ENCODE measurements around the gene RUNX1. TPM values are rescaled to one million over a fixed set of nuclear protein-coding genes. Genes with fewer than 3 reads are reported as not detected.
A peak's percentile ranks its signal among the peaks of the same experiment; 100 is the strongest.

The RUNX1 gene
- total RNA-seq, 1 donor from 2014 or later = 7.8 TPM

DNA sequence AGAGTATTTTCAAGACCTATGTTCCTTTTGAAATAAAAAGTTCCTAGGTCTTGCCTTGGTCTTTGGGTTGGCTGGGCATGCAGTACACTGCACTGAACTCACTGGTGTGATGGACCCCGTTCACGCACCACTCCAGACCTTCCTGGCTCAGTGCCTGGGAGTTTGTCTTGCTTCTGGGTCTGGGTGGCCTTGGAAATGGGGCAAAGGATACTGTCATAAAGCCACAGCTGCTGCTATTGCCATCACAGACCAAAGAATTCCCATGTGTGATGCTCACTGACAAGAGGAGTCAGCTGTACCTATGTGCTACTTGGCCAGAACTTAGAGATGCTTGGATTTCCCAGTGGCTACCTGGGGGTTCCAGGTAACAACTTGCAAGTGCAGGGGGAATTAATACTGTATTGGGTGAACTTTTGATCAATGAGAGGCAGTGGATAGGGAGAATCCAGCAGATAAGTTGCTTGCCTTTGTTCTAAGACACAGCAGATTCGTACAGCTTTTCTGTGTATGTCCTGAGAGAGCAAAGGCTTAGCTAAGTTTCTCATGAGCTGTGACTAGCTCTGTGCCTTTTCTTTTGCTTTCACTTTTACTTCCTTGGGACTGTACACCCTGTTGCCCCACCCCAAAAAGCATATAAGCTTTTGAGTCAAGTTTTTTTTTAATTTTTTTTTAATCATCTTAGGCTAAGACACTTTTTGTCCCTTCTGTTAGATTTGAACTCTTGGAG is 115.3 kb downstream of the RUNX1 start:
- Histone ChIP-seq H3K9ac (ENCODE audit: low read depth in 1 of 3, low read length in 3 of 3) (no peak overlapping the region), H3K4me3 (ENCODE audit: low read length in 3 of 3) (peak overlapping the region in 1 of 3 donors; percentile 28), H3K27me3 (ENCODE audit: control insufficient read depth in 3 of 3, insufficient read depth in 3 of 3, low read length in 3 of 3) (no peaks in the 10 kb centered on the region), H3K4me1 (ENCODE audit: control insufficient read depth in 3 of 3, insufficient read depth in 3 of 3, low read length in 3 of 3) (peaks cover 0 to 2% (median 0%) of the 10 kb centered on the region in 3 donors), H3K36me3 (ENCODE audit: control insufficient read depth in 3 of 3, insufficient read depth in 3 of 3, low read length in 3 of 3) (no peaks in the 10 kb centered on the region), H3K9me3 (ENCODE audit: control insufficient read depth in 3 of 3, low read length in 3 of 3) (no peaks in the 10 kb centered on the region), H3K27ac (ENCODE audit: low read depth, low read length) (no peak overlapping the region)

DNA sequence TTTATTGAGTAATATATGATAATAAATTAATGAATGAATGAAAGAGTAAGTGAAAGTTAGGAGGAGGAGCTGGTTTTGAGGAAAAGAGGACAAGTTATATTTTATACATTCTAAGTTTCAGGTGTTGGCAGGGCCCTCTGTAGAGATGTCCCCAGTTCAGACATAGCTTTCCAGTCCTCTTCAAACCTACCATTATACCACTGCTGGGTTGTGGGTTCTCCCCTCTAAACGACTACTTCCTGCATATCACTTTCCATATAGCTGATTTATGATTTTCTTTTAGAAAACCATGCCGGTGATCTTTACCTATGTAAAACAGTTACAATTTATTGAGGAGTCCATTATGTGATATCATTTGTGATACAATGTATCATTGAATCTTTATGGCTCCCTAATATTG is 116.9 kb downstream of the RUNX1 start:
- Histone ChIP-seq H3K27me3 (ENCODE audit: control insufficient read depth in 3 of 3, insufficient read depth in 3 of 3, low read length in 3 of 3) (no peaks in the 10 kb centered on the region), H3K9me3 (ENCODE audit: control insufficient read depth in 3 of 3, low read length in 3 of 3) (no peaks in the 10 kb centered on the region), H3K9ac (ENCODE audit: low read depth in 1 of 3, low read length in 3 of 3) (no peak overlapping the region), H3K27ac (ENCODE audit: low read depth, low read length) (no peak overlapping the region), H3K36me3 (ENCODE audit: control insufficient read depth in 3 of 3, insufficient read depth in 3 of 3, low read length in 3 of 3) (no peaks in the 10 kb centered on the region), H3K4me1 (ENCODE audit: control insufficient read depth in 3 of 3, insufficient read depth in 3 of 3, low read length in 3 of 3) (peaks cover 0 to 4% (median 2%) of the 10 kb centered on the region in 3 donors), H3K4me3 (ENCODE audit: low read length in 3 of 3) (no peak overlapping the region)

DNA sequence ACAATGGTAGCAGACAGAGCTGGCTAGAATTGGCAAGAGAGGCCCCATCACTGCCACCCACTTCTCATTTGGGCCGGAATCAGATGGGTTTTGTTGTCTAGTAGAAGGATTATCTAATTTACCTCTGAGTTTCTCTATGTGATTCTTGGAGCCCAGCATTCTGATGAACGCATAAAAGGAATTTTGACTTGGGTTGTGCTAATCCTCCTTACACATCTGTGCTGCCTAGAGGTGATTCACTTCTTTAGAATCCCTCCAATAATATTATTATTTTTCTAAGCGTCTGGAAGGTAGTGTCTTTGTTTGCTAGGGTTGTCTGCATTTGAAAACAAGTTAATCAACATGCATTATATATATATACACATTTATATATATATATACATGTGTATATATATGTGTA is 118.1 kb downstream of the RUNX1 start:
- no peaks in the 10 kb centered on the region for H3K9me3 ChIP-seq (ENCODE audit: control insufficient read depth in 3 of 3, low read length in 3 of 3)
- no peak overlapping the region for H3K9ac ChIP-seq (ENCODE audit: low read depth in 1 of 3, low read length in 3 of 3)
- no peak overlapping the region for H3K4me3 ChIP-seq (ENCODE audit: low read length in 3 of 3)
- no peak overlapping the region for H3K27ac ChIP-seq (ENCODE audit: low read depth, low read length)
- H3K4me1 ChIP-seq (ENCODE audit: control insufficient read depth in 3 of 3, insufficient read depth in 3 of 3, low read length in 3 of 3) = peaks cover 0 to 7% (median 6%) of the 10 kb centered on the region in 3 donors
- H3K36me3 ChIP-seq (ENCODE audit: control insufficient read depth in 3 of 3, insufficient read depth in 3 of 3, low read length in 3 of 3) = no peaks in the 10 kb centered on the region
- no peaks in the 10 kb centered on the region for H3K27me3 ChIP-seq (ENCODE audit: control insufficient read depth in 3 of 3, insufficient read depth in 3 of 3, low read length in 3 of 3)

DNA sequence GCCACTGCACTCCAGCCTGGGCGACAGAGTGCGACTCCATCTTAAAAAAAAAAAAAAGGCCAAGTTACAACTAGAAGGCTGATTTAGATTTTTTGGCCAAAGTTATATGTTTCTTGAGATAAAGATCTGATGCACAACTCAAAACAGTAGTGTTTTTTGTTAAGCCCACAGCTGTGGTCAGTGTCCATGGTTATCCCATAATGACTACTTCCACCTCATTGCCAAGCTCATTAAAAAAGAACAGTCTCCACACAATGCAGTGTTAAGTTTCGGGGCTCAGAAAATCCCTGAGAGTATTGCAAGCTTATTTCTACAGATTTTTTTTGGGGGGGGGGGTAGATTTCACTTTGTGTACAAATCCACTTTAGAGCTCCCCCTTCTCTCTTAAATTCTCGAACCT is 120.5 kb downstream of the RUNX1 start:
- H3K4me1 ChIP-seq (ENCODE audit: control insufficient read depth in 3 of 3, insufficient read depth in 3 of 3, low read length in 3 of 3) = peaks cover 0 to 6% (median 5%) of the 10 kb centered on the region in 3 donors
- no peaks in the 10 kb centered on the region for H3K27me3 ChIP-seq (ENCODE audit: control insufficient read depth in 3 of 3, insufficient read depth in 3 of 3, low read length in 3 of 3)
- H3K9me3 ChIP-seq (ENCODE audit: control insufficient read depth in 3 of 3, low read length in 3 of 3) = no peaks in the 10 kb centered on the region
- no peak overlapping the region for H3K9ac ChIP-seq (ENCODE audit: low read depth in 1 of 3, low read length in 3 of 3)
- H3K4me3 ChIP-seq (ENCODE audit: low read length in 3 of 3) = no peak overlapping the region
- H3K27ac ChIP-seq (ENCODE audit: low read depth, low read length) = no peak overlapping the region
- no peaks in the 10 kb centered on the region for H3K36me3 ChIP-seq (ENCODE audit: control insufficient read depth in 3 of 3, insufficient read depth in 3 of 3, low read length in 3 of 3)

DNA sequence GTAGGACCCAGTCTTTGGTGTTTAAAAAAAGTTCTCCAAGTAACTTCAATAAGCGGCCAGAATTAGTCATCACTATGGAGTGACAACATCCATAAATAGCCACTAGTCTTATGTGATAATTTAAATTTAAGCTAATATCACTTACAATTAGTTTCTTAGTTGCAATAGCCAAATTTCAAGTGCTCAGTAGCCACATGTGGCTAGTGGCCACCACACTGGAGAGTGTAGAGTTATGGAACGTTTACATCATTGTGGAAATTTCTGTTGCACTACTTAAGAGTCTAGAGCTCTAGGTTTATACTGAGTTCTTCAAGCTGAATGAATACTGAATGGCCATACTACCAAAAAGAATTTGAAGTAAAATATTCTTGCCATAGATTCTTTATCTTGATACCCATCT is 121.1 kb downstream of the RUNX1 start:
- Histone ChIP-seq H3K9ac (ENCODE audit: low read depth in 1 of 3, low read length in 3 of 3) (no peak overlapping the region), H3K27ac (ENCODE audit: low read depth, low read length) (no peak overlapping the region), H3K4me3 (ENCODE audit: low read length in 3 of 3) (no peak overlapping the region), H3K4me1 (ENCODE audit: control insufficient read depth in 3 of 3, insufficient read depth in 3 of 3, low read length in 3 of 3) (peaks cover 0 to 6% (median 5%) of the 10 kb centered on the region in 3 donors), H3K27me3 (ENCODE audit: control insufficient read depth in 3 of 3, insufficient read depth in 3 of 3, low read length in 3 of 3) (no peaks in the 10 kb centered on the region), H3K36me3 (ENCODE audit: control insufficient read depth in 3 of 3, insufficient read depth in 3 of 3, low read length in 3 of 3) (no peaks in the 10 kb centered on the region), H3K9me3 (ENCODE audit: control insufficient read depth in 3 of 3, low read length in 3 of 3) (no peaks in the 10 kb centered on the region)

DNA sequence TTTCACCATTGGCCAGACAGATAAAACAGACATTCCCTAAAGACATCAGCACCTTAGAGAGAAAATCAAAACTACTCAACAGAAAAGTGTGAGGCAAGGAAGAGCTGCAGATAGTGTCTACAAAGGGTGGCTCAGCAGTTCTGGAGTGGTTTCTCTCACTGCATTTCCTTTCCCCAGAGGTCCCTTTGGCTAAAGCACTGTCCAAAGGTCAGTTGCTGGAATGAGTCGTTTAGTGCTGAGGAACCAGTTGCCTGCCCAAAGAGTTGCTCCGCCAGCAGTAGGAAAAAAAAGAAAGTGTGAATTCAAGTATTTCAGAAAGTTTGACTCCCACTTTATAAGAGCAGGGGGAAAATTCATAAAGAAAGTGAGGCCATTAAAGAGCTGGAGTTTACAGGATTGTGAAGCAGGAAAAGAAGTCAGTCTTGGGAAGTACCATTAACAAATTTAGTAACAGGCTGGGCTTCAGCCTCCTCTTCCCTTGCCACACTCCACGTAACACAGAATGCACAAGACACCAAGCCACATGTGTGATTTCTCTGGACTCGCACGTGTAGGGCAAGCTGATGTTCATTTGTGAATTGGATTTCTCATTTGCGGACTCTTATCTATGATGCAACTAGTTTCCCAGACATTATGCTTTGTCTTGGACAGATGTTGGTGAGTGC is 122.2 kb downstream of the RUNX1 start:
- Histone ChIP-seq H3K36me3 (ENCODE audit: control insufficient read depth in 3 of 3, insufficient read depth in 3 of 3, low read length in 3 of 3) (no peaks in the 10 kb centered on the region), H3K27me3 (ENCODE audit: control insufficient read depth in 3 of 3, insufficient read depth in 3 of 3, low read length in 3 of 3) (no peaks in the 10 kb centered on the region), H3K4me1 (ENCODE audit: control insufficient read depth in 3 of 3, insufficient read depth in 3 of 3, low read length in 3 of 3) (peaks cover 0 to 6% (median 5%) of the 10 kb centered on the region in 3 donors), H3K27ac (ENCODE audit: low read depth, low read length) (no peak overlapping the region), H3K9me3 (ENCODE audit: control insufficient read depth in 3 of 3, low read length in 3 of 3) (no peaks in the 10 kb centered on the region), H3K9ac (ENCODE audit: low read depth in 1 of 3, low read length in 3 of 3) (no peak overlapping the region), H3K4me3 (ENCODE audit: low read length in 3 of 3) (no peak overlapping the region)

DNA sequence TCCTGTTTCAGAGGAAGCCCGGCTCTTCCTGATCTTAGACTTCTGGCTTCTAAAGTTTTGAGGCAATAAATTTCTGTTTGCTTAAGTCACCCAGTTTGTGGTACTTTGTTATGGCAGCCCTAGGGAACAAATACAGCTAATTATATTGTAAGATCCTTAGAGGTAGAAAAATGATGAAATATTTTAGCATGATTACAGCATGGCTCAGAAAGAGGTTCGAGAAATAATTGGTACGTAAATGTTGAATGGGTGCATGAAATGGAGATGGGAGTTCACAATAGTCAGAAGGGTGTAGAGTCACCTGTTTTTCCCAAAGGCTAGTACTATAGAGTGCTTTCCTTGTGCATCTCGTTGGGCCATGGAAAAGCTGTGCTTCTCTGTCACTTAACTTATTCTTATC is 123.5 kb downstream of the RUNX1 start:
- Histone ChIP-seq H3K4me1 (ENCODE audit: control insufficient read depth in 3 of 3, insufficient read depth in 3 of 3, low read length in 3 of 3) (peaks cover 0 to 6% (median 5%) of the 10 kb centered on the region in 3 donors), H3K9ac (ENCODE audit: low read depth in 1 of 3, low read length in 3 of 3) (no peak overlapping the region), H3K27me3 (ENCODE audit: control insufficient read depth in 3 of 3, insufficient read depth in 3 of 3, low read length in 3 of 3) (no peaks in the 10 kb centered on the region), H3K36me3 (ENCODE audit: control insufficient read depth in 3 of 3, insufficient read depth in 3 of 3, low read length in 3 of 3) (no peaks in the 10 kb centered on the region), H3K27ac (ENCODE audit: low read depth, low read length) (no peak overlapping the region), H3K4me3 (ENCODE audit: low read length in 3 of 3) (no peak overlapping the region), H3K9me3 (ENCODE audit: control insufficient read depth in 3 of 3, low read length in 3 of 3) (no peaks in the 10 kb centered on the region)

DNA sequence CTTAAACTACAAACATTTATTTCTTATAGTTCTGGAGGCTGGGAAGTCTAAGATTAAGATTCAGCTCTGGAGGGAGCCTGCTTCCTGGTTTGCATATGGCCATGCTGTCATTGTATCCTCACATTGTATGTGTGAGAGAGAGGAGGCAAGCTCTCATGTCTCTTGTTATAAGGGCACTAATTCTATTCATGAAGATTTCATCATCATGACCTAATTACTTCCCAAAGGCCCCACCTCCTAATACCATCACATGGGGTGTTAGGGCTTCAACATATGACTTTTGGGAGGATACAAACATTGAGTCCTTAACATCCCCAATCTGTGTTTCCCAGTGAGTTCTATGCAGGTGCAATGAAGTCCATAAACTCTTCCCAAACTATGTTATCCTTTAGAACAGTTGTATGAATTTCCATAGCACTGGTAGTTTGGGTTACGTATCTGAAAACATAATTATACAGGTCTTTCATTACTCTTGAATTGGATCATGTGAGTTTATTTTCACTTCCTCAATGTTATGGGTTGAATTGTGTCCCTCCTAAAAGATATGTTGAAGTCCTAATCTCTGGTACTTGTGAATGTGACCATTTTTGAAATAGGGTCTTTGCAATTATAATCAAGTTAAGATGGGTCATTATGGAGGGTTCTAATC is 124.2 kb downstream of the RUNX1 start:
- H3K27me3 ChIP-seq (ENCODE audit: control insufficient read depth in 3 of 3, insufficient read depth in 3 of 3, low read length in 3 of 3) = no peaks in the 10 kb centered on the region
- H3K4me1 ChIP-seq (ENCODE audit: control insufficient read depth in 3 of 3, insufficient read depth in 3 of 3, low read length in 3 of 3) = peaks cover 0 to 6% (median 5%) of the 10 kb centered on the region in 3 donors
- no peaks in the 10 kb centered on the region for H3K9me3 ChIP-seq (ENCODE audit: control insufficient read depth in 3 of 3, low read length in 3 of 3)
- H3K4me3 ChIP-seq (ENCODE audit: low read length in 3 of 3) = no peak overlapping the region
- H3K36me3 ChIP-seq (ENCODE audit: control insufficient read depth in 3 of 3, insufficient read depth in 3 of 3, low read length in 3 of 3) = no peaks in the 10 kb centered on the region
- H3K9ac ChIP-seq (ENCODE audit: low read depth in 1 of 3, low read length in 3 of 3) = no peak overlapping the region
- no peak overlapping the region for H3K27ac ChIP-seq (ENCODE audit: low read depth, low read length)

DNA sequence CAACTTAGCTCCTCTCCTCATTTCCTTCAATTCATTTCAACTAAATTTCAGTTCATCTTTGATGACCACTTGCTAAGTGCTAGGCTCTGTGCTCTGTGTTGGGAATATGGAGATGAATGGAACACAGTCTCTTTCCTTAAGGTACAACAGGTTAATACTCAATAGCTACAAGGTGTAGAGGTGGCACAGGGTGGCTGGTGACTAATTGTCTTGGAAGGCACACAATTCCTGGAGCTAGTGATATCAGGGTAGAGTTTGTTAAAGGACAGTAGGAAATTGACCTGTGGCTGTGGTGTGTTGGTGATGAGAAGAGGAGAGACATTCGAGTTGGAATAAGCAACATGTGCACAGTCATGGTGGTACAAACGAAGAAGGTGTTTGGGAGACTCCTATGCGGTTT is 124.9 kb downstream of the RUNX1 start:
- no peak overlapping the region for H3K27ac ChIP-seq (ENCODE audit: low read depth, low read length)

DNA sequence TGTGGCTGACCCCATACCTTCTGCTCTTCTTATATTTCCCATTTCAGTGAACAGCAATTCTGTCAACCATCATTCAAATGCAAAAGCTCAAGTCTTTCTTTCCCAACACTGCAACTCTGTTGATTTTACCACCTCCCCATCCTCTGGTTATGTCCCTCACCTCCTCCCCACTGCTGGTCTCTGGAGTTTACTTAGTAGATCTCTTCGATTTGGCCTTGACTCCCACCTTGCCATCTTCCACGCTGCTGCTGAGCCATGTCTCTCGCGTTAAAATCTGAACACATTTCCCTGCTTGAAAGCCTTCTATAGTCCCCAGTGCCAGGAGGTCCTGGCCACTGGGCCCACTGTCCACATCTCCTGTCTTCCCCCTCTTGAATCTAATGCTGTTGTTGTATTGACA is 125.5 kb downstream of the RUNX1 start:
- H3K27ac ChIP-seq (ENCODE audit: low read depth, low read length) = no peak overlapping the region
- no peaks in the 10 kb centered on the region for H3K9me3 ChIP-seq (ENCODE audit: control insufficient read depth in 3 of 3, low read length in 3 of 3)
- H3K9ac ChIP-seq (ENCODE audit: low read depth in 1 of 3, low read length in 3 of 3) = no peak overlapping the region
- H3K36me3 ChIP-seq (ENCODE audit: control insufficient read depth in 3 of 3, insufficient read depth in 3 of 3, low read length in 3 of 3) = no peaks in the 10 kb centered on the region
- no peak overlapping the region for H3K4me3 ChIP-seq (ENCODE audit: low read length in 3 of 3)
- peaks cover 0 to 6% (median 5%) of the 10 kb centered on the region in 3 donors for H3K4me1 ChIP-seq (ENCODE audit: control insufficient read depth in 3 of 3, insufficient read depth in 3 of 3, low read length in 3 of 3)
- H3K27me3 ChIP-seq (ENCODE audit: control insufficient read depth in 3 of 3, insufficient read depth in 3 of 3, low read length in 3 of 3) = no peaks in the 10 kb centered on the region

More for the DNA sequence above, 124.9 kb downstream of the RUNX1 start:
- Histone ChIP-seq H3K9me3 (ENCODE audit: control insufficient read depth in 3 of 3, low read length in 3 of 3) (no peaks in the 10 kb centered on the region), H3K4me3 (ENCODE audit: low read length in 3 of 3) (no peak overlapping the region), H3K36me3 (ENCODE audit: control insufficient read depth in 3 of 3, insufficient read depth in 3 of 3, low read length in 3 of 3) (no peaks in the 10 kb centered on the region), H3K27me3 (ENCODE audit: control insufficient read depth in 3 of 3, insufficient read depth in 3 of 3, low read length in 3 of 3) (no peaks in the 10 kb centered on the region), H3K4me1 (ENCODE audit: control insufficient read depth in 3 of 3, insufficient read depth in 3 of 3, low read length in 3 of 3) (peaks cover 0 to 6% (median 5%) of the 10 kb centered on the region in 3 donors), H3K9ac (ENCODE audit: low read depth in 1 of 3, low read length in 3 of 3) (no peak overlapping the region)
